Memory B cell (primary cell): Measurements from ENCODE around the gene KRTAP17-1.
A peak's percentile ranks its signal among the peaks of the same experiment; 100 is the strongest.

Source experiments
- ATAC-seq: fragments of 150-1000 bp; cut with Tn5 transposase; 2 replicates; pipeline ENCODE4 v1.10.0; 2021; ENCODE audit warnings: low read depth, mild to moderate bottlenecking, moderate library complexity
- DNase-seq, 2 donors: peaks; one replicate each; pipeline ENCODE4 v3.0.0; 2022; ENCODE audit warnings: low spot score in 2 of 2
- H3K27ac Mint-ChIP-seq: one replicate; pipeline ENCODE4 v1.8.0; 2022; ENCODE audit warnings: mild to moderate bottlenecking, moderate library complexity, mixed read lengths
- H3K27me3 Mint-ChIP-seq: one replicate; pipeline ENCODE4 v1.8.0; 2022; ENCODE audit warnings: mixed read lengths
- H3K36me3 Mint-ChIP-seq: one replicate; pipeline ENCODE4 v1.8.0; 2022; ENCODE audit warnings: mild to moderate bottlenecking, mixed read lengths
- H3K4me1 Mint-ChIP-seq: one replicate; pipeline ENCODE4 v1.8.0; 2022; ENCODE audit warnings: mixed read lengths
- H3K4me3 Mint-ChIP-seq: one replicate; pipeline ENCODE4 v1.8.0; 2022; ENCODE audit warnings: mild to moderate bottlenecking, moderate library complexity, mixed read lengths
- H3K9me3 Mint-ChIP-seq: one replicate; pipeline ENCODE4 v1.8.0; 2022; ENCODE audit warnings: mixed read lengths

The KRTAP17-1 gene

GRCh38 chr17:41340494-41340893, 25.0 kb upstream of the KRTAP17-1 start:
- DNase-seq (no peak), ATAC-seq (no peak)
- H3K9me3 Mint-ChIP-seq, result peaks cover 9% of the 10 kb centered on the region
- H3K4me1 Mint-ChIP-seq, result peaks cover 16% of the 10 kb centered on the region
- peak overlapping the region; percentile 0 for H3K27ac Mint-ChIP-seq
- no peak overlapping the region for H3K4me3 Mint-ChIP-seq
- peaks cover 2% of the 10 kb centered on the region for H3K27me3 Mint-ChIP-seq
- peaks cover 5% of the 10 kb centered on the region for H3K36me3 Mint-ChIP-seq

DNA sequence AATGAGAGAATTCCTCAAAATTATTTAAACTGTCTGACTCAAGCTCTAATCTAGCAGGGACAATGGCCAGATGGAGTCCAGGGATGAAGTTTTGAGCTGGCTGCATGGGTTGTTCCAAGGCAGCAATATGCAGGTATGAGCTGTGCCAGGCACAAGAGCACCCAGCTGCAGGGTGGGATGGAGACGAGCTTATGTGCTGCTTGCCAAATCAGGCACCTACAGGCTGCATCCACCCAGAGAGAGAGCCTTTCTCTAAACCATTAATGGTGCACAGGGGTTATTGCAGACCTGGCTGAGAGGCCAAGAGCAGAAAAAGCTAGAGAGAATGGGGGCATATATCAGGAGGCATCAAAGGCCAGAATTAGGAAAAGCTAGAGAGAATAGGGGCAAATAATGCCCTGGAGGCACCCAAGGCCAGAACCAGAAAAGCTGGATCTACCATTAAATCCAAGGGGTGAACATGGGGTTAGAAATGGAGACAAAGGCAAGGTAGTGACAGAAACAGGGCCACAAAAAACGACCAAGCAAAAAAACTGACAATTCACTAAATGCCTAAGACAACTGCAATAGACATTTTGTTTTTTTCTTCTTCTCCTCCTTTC, 24.2 kb upstream of the KRTAP17-1 start:
- Mint-ChIP-seq H3K4me3 (no peak overlapping the region), H3K9me3 (peaks cover 9% of the 10 kb centered on the region), H3K36me3 (peaks cover 5% of the 10 kb centered on the region), H3K27ac (peak overlapping the region; percentile 62), H3K4me1 (peaks cover 18% of the 10 kb centered on the region), H3K27me3 (peaks cover 5% of the 10 kb centered on the region)
- no peak for DNase-seq
- no peak for ATAC-seq

- H3K36me3 Mint-ChIP-seq, result peaks cover 5% of the 10 kb centered on the region
- H3K4me3 Mint-ChIP-seq, result no peak overlapping the region
- H3K4me1 Mint-ChIP-seq, result peaks cover 18% of the 10 kb centered on the region
- DNase-seq (no peak), ATAC-seq (peak; percentile 76)
- H3K27me3 Mint-ChIP-seq, result peaks cover 6% of the 10 kb centered on the region
- H3K9me3 Mint-ChIP-seq, result peaks cover 9% of the 10 kb centered on the region
- H3K27ac Mint-ChIP-seq, result peak overlapping the region; percentile 62
Measured at GRCh38 chr17:41338961-41339485, 23.5 kb upstream of the KRTAP17-1 start.

GRCh38 chr17:41335747-41336146, 20.2 kb upstream of the KRTAP17-1 start:
- H3K27me3 Mint-ChIP-seq, result peaks cover 9% of the 10 kb centered on the region
- ATAC-seq (no peak), DNase-seq (no peak)
- H3K4me3 Mint-ChIP-seq, result no peak overlapping the region
- peaks cover 18% of the 10 kb centered on the region for H3K4me1 Mint-ChIP-seq
- no peaks in the 10 kb centered on the region for H3K9me3 Mint-ChIP-seq
- no peaks in the 10 kb centered on the region for H3K36me3 Mint-ChIP-seq
- H3K27ac Mint-ChIP-seq, result peak overlapping the region; percentile 6

GRCh38 chr17:41334385-41335305, 19.1 kb upstream of the KRTAP17-1 start:
- Mint-ChIP-seq H3K4me3 (no peak overlapping the region), H3K36me3 (no peaks in the 10 kb centered on the region), H3K9me3 (no peaks in the 10 kb centered on the region), H3K4me1 (peaks cover 9% of the 10 kb centered on the region), H3K27me3 (peaks cover 9% of the 10 kb centered on the region), H3K27ac (no peak overlapping the region)
- DNase-seq (no peak), ATAC-seq (peak; percentile 31)

DNA sequence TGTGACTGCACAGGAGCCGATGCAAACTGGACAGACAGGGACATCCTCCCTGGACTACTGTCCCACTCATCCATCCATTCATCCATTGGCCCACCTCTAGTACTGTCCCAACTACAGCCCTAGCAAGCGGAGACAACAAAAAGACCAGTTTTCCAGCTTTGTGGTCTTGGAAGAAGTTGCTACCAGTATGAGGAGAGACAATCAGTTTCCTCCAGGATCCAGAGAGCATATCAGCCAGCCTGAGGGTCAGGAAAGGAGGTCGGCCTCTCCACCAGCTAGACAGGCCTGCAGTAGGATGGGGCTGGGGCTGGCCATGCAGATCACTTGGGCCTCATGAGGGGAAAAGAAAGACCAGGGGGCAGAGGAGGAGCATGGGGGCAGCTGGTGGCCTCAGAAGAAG, 18.3 kb upstream of the KRTAP17-1 start:
- H3K9me3 Mint-ChIP-seq, result no peaks in the 10 kb centered on the region
- peaks cover 5% of the 10 kb centered on the region for H3K4me1 Mint-ChIP-seq
- no peaks in the 10 kb centered on the region for H3K36me3 Mint-ChIP-seq
- H3K27ac Mint-ChIP-seq, result no peak overlapping the region
- ATAC-seq, result no peak
- peaks cover 9% of the 10 kb centered on the region for H3K27me3 Mint-ChIP-seq
- no peak for DNase-seq
- no peak overlapping the region for H3K4me3 Mint-ChIP-seq

GRCh38 chr17:41333098-41333497, 17.6 kb upstream of the KRTAP17-1 start:
- peaks cover 5% of the 10 kb centered on the region for H3K4me1 Mint-ChIP-seq
- no peaks in the 10 kb centered on the region for H3K36me3 Mint-ChIP-seq
- no peaks in the 10 kb centered on the region for H3K9me3 Mint-ChIP-seq
- peaks cover 9% of the 10 kb centered on the region for H3K27me3 Mint-ChIP-seq
- no peak for DNase-seq
- H3K27ac Mint-ChIP-seq, result no peak overlapping the region
- H3K4me3 Mint-ChIP-seq, result no peak overlapping the region
- ATAC-seq, result no peak

- H3K4me3 Mint-ChIP-seq, result no peak overlapping the region
- ATAC-seq (no peak), DNase-seq (no peak)
- peaks cover 5% of the 10 kb centered on the region for H3K4me1 Mint-ChIP-seq
- H3K36me3 Mint-ChIP-seq, result no peaks in the 10 kb centered on the region
- H3K27me3 Mint-ChIP-seq, result peaks cover 9% of the 10 kb centered on the region
- H3K27ac Mint-ChIP-seq, result no peak overlapping the region
- no peaks in the 10 kb centered on the region for H3K9me3 Mint-ChIP-seq
Measured at GRCh38 chr17:41332239-41332638, 16.7 kb upstream of the KRTAP17-1 start.

DNA sequence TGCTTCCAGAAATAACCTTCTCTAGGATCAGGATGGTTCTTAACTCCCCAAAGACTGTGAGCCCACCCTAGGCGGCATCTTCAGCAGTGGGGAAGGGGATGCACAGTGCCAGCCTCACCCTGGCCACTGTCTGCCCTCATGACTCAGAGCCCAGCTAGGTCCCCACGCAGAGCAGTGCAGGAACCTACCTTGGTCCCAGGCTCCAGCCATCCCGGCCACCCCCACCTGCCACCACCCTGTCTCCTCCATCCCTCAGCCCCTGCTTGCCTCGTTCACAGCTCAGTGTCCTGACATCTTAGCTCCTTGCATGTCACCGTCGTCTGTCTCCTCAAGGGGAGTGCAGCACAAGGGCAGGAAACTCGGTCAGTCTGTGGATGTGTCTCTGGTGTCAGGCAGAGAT, 16.1 kb upstream of the KRTAP17-1 start:
- peaks cover 9% of the 10 kb centered on the region for H3K27me3 Mint-ChIP-seq
- no peaks in the 10 kb centered on the region for H3K36me3 Mint-ChIP-seq
- DNase-seq (no peak), ATAC-seq (no peak)
- H3K27ac Mint-ChIP-seq, result no peak overlapping the region
- no peaks in the 10 kb centered on the region for H3K9me3 Mint-ChIP-seq
- no peak overlapping the region for H3K4me3 Mint-ChIP-seq
- H3K4me1 Mint-ChIP-seq, result peaks cover 5% of the 10 kb centered on the region

- DNase-seq (no peak), ATAC-seq (no peak)
- H3K27ac Mint-ChIP-seq, result no peak overlapping the region
- H3K27me3 Mint-ChIP-seq, result peaks cover 7% of the 10 kb centered on the region
- no peaks in the 10 kb centered on the region for H3K36me3 Mint-ChIP-seq
- no peaks in the 10 kb centered on the region for H3K9me3 Mint-ChIP-seq
- peaks cover 2% of the 10 kb centered on the region for H3K4me1 Mint-ChIP-seq
- no peak overlapping the region for H3K4me3 Mint-ChIP-seq
Measured at GRCh38 chr17:41329279-41329948, 13.9 kb upstream of the KRTAP17-1 start.

DNA sequence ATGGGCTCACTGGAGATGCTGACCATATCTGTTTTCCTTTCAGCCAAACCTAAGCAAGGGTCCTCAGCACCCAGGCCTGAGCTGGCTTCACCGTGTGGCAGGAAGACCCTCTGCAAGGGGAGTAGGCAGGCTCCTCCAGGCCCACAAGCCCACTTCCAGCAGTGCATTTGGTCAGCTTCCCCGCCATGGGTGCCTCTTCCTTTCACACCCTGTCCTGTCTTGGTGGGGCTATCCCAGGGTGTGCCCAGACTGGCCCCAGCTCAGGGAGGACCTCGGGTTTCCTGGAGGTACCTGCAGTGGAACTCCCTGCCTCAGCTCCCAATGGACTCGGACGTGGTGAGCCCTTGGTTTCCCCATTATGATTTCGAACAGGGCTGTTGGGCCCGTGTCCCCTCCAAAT, 12.7 kb upstream of the KRTAP17-1 start:
- Mint-ChIP-seq H3K36me3 (no peaks in the 10 kb centered on the region), H3K4me1 (no peaks in the 10 kb centered on the region), H3K4me3 (no peak overlapping the region), H3K27ac (no peak overlapping the region), H3K27me3 (peaks cover 5% of the 10 kb centered on the region), H3K9me3 (no peaks in the 10 kb centered on the region)
- ATAC-seq (no peak), DNase-seq (no peak)

GRCh38 chr17:41327411-41328120, 12.1 kb upstream of the KRTAP17-1 start:
- H3K4me3 Mint-ChIP-seq, result no peak overlapping the region
- no peak overlapping the region for H3K27ac Mint-ChIP-seq
- H3K4me1 Mint-ChIP-seq, result peaks cover 3% of the 10 kb centered on the region
- DNase-seq, result no peak
- H3K27me3 Mint-ChIP-seq, result peaks cover 3% of the 10 kb centered on the region
- H3K36me3 Mint-ChIP-seq, result no peaks in the 10 kb centered on the region
- no peak for ATAC-seq
- no peaks in the 10 kb centered on the region for H3K9me3 Mint-ChIP-seq

DNA sequence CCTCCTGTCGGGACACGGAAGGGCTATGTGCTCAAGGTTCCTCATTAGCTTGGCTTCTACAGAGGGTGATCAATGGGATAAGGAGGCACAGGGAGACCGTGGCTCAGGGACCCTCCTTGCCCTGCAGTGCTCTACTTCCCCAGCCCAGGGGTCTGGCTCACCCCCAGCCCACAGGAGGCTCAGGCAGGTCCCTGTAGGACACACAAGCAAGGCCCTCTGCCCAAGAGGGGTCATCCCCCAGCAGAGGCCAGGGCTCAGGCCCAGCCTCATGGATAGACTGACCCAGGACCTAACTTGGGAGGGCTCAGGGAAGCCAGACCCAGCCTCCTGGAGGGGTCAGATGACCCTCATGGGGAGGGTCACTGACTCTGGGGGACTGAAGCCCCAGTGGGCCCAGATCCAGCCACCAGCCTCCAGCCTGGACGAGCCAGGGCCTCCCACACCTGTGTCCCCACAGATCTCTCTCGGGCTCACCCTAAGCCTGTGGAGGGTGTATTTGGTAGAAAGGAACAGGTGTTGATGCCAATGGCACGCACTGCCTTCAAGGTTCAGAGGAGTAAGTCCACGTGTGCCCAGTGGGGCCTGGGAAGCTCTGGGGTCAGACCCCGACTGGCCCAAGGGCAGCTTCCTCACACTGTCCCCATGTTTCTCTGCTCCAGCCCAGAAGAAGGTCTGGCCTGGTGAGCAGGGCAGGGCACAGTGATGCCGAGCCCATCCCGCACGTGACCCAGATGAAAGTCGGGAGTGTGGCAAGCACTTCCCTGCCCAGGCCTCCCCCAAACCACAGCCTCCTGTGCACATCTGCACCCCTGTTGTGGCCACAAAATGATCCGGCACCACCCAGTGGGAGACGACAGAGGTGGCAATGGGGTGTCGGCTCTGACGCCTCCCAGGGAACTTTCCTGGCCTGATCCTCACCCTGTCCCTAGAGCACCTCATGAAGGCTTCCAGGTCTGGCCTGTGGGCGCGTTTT, 10.9 kb upstream of the KRTAP17-1 start:
- Mint-ChIP-seq H3K4me1 (peaks cover 4% of the 10 kb centered on the region), H3K27me3 (peaks cover 2% of the 10 kb centered on the region), H3K27ac (no peak overlapping the region), H3K4me3 (no peak overlapping the region), H3K36me3 (no peaks in the 10 kb centered on the region), H3K9me3 (no peaks in the 10 kb centered on the region)
- ATAC-seq (no peak), DNase-seq (no peak)
